H9 (cell line): Measurements from ENCODE around the gene LEO1. TPM values are rescaled to one million over a fixed set of nuclear protein-coding genes. Genes with fewer than 3 reads are reported as not detected.

Experiments
- DNase-seq: peaks from one replicate; pipeline ENCODE4 v3.0.0-alpha.2; 2017
- H2AFZ ChIP-seq: one replicate; pipeline ENCODE4 v1.6.1; 2013; ENCODE audit warnings: mild to moderate bottlenecking, low read length, control low read depth, moderate library complexity
- H2AK5ac ChIP-seq: 2 replicates; pipeline ENCODE4 v1.6.1; 2013; ENCODE audit warnings: low read length, control low read depth, mixed read lengths; ENCODE audit not compliant: insufficient read length
- H2BK120ac ChIP-seq: one replicate; pipeline ENCODE4 v1.6.1; 2013; ENCODE audit warnings: low read depth, mild to moderate bottlenecking, low read length, control low read depth, inconsistent platforms; ENCODE audit not compliant: poor library complexity, severe bottlenecking
- H2BK12ac ChIP-seq: 2 replicates; pipeline ENCODE4 v1.6.1; 2013; ENCODE audit warnings: low read length, control low read depth, mixed read lengths, low read depth; ENCODE audit not compliant: insufficient read length
- H2BK15ac ChIP-seq: 2 replicates; pipeline ENCODE4 v1.6.1; 2013; ENCODE audit warnings: low read depth, low read length, control low read depth
- H2BK20ac ChIP-seq: one replicate; pipeline ENCODE4 v1.6.1; 2013; ENCODE audit warnings: low read depth, mild to moderate bottlenecking, low read length, control low read depth, inconsistent platforms; ENCODE audit not compliant: poor library complexity, severe bottlenecking
- H2BK5ac ChIP-seq: 2 replicates; pipeline ENCODE4 v1.6.1; 2013; ENCODE audit warnings: low read length, control low read depth, mixed read lengths; ENCODE audit not compliant: insufficient read length
- H3K14ac ChIP-seq: 2 replicates; pipeline ENCODE4 v1.6.1; 2013; ENCODE audit warnings: low read length, control low read depth; ENCODE audit not compliant: insufficient read depth
- H3K18ac ChIP-seq: 2 replicates; pipeline ENCODE4 v1.6.1; 2013; ENCODE audit warnings: low read depth, mild to moderate bottlenecking, mixed read lengths, low read length, control low read depth; ENCODE audit not compliant: insufficient read length
- H3K23ac ChIP-seq: 2 replicates; pipeline ENCODE4 v1.6.1; 2013; ENCODE audit warnings: low read length, control low read depth, mixed read lengths, low read depth; ENCODE audit not compliant: insufficient read length
- H3K23me2 ChIP-seq: 2 replicates; pipeline ENCODE4 v1.6.1; 2013; ENCODE audit warnings: low read depth, mild to moderate bottlenecking, mixed read lengths, low read length, control low read depth; ENCODE audit not compliant: insufficient read length, poor library complexity, severe bottlenecking
- H3K27ac ChIP-seq: 2 replicates; pipeline ENCODE4 v1.5.1; 2013; ENCODE audit warnings: low read length, control low read depth, mixed read lengths, low read depth; ENCODE audit not compliant: insufficient read length
- H3K27me3 ChIP-seq: 2 replicates; pipeline ENCODE4 v1.6.1; 2013; ENCODE audit warnings: low read length, control low read depth, inconsistent platforms; ENCODE audit not compliant: insufficient read depth
- H3K4ac ChIP-seq: 2 replicates; pipeline ENCODE4 v1.6.1; 2013; ENCODE audit warnings: low read depth, mild to moderate bottlenecking, control low read depth, inconsistent platforms, low read length, moderate library complexity
- H3K4me1 ChIP-seq: 2 replicates; pipeline ENCODE4 v1.6.1; 2013; ENCODE audit warnings: low read length, control low read depth, inconsistent platforms; ENCODE audit not compliant: insufficient read depth
- H3K4me2 ChIP-seq: 2 replicates; pipeline ENCODE4 v1.6.1; 2013; ENCODE audit warnings: low read length, control low read depth, mixed read lengths; ENCODE audit not compliant: insufficient read length, insufficient read depth
- H3K56ac ChIP-seq: 2 replicates; pipeline ENCODE4 v1.6.1; 2013; ENCODE audit warnings: low read depth, mild to moderate bottlenecking, mixed read lengths, low read length, control low read depth; ENCODE audit not compliant: insufficient read length
- H3K79me1 ChIP-seq: 2 replicates; pipeline ENCODE4 v1.6.1; 2013; ENCODE audit warnings: low read depth, mild to moderate bottlenecking, moderate library complexity, low read length, control low read depth, inconsistent platforms; ENCODE audit not compliant: insufficient read depth, poor library complexity, severe bottlenecking
- H3K79me2 ChIP-seq: 2 replicates; pipeline ENCODE4 v1.6.1; 2013; ENCODE audit warnings: low read length, control low read depth, inconsistent platforms; ENCODE audit not compliant: insufficient read depth
- H3K9ac ChIP-seq: 2 replicates; pipeline ENCODE4 v1.6.1; 2013; ENCODE audit warnings: low read length, control low read depth, mixed read lengths; ENCODE audit not compliant: insufficient read length; ENCODE audit errors: extremely low read depth
- H3K9me3 ChIP-seq: one replicate; pipeline ENCODE4 v1.6.1; 2013; ENCODE audit warnings: low read depth, low read length, inconsistent platforms; ENCODE audit not compliant: control insufficient read depth
- H3T11ph ChIP-seq: one replicate; pipeline ENCODE4 v1.6.1; 2013; ENCODE audit warnings: mild to moderate bottlenecking, low read length, control low read depth, inconsistent platforms
- H4K20me1 ChIP-seq: one replicate; pipeline ENCODE4 v1.6.1; 2013; ENCODE audit not compliant: control insufficient read depth, insufficient read length, insufficient read depth
- H4K5ac ChIP-seq: 2 replicates; pipeline ENCODE4 v1.6.1; 2013; ENCODE audit warnings: low read depth, mild to moderate bottlenecking, mixed read lengths, low read length, control low read depth; ENCODE audit not compliant: insufficient read length
- H4K8ac ChIP-seq: replicated peaks from 2 replicates; pipeline ENCODE4 v1.6.1; 2013; ENCODE audit warnings: low read length, control low read depth, mixed read lengths, low read depth; ENCODE audit not compliant: insufficient read length
- H4K91ac ChIP-seq: 2 replicates; pipeline ENCODE4 v1.6.1; 2013; ENCODE audit warnings: low read depth, mild to moderate bottlenecking, moderate library complexity, mixed read lengths, low read length, control low read depth; ENCODE audit not compliant: insufficient read length
- H3K27ac Mint-ChIP-seq, 3 experiments: 2 replicates in 2 of 3; 3 replicates in 1 of 3; pipeline ENCODE4 v1.8.0; 2020 to 2021; ENCODE audit warnings: mixed read lengths in 3 of 3, mild to moderate bottlenecking in 1 of 3, moderate library complexity in 1 of 3
- H3K27me3 Mint-ChIP-seq: 2 replicates; pipeline ENCODE4 v1.8.0; 2021; ENCODE audit warnings: low read depth, mild to moderate bottlenecking, moderate library complexity, mixed read lengths
- H3K36me3 Mint-ChIP-seq, 3 experiments: 2 replicates in 2 of 3; 3 replicates in 1 of 3; pipeline ENCODE4 v1.8.0; 2020 to 2021; ENCODE audit warnings: low read depth in 3 of 3, mixed read lengths in 3 of 3; ENCODE audit not compliant: insufficient read depth in 1 of 3
- H3K4me1 Mint-ChIP-seq, 2 experiments: 2 replicates each; pipeline ENCODE4 v1.8.0; 2020; ENCODE audit warnings: mixed read lengths in 2 of 2
- H3K4me3 Mint-ChIP-seq, 2 experiments: 2 replicates in 1 of 2; 3 replicates in 1 of 2; pipeline ENCODE4 v1.8.0; 2020 to 2021; ENCODE audit warnings: mild to moderate bottlenecking in 2 of 2, mixed read lengths in 2 of 2, moderate library complexity in 1 of 2
- H3K9me3 Mint-ChIP-seq, 2 experiments: 2 replicates in 1 of 2; 3 replicates in 1 of 2; pipeline ENCODE4 v1.8.0; 2020; ENCODE audit warnings: mild to moderate bottlenecking in 2 of 2, mixed read lengths in 2 of 2, moderate library complexity in 1 of 2
- CTCF ChIP-seq: fragments of 200-600 bp; sonication (generic); conservative IDR thresholded peaks from 3 replicates; pipeline ENCODE4 v1.8.0; 2021; ENCODE audit warnings: antibody characterized with exemption, mild to moderate bottlenecking
- WGBS: extraction: QIAGEN DNeasy Blood & Tissue Kit; methylation state at CpG from one replicate; pipeline ENCODE4 v1.1.7; 2013; ENCODE audit warnings: missing lambda C conversion rate, low lambda C conversion rate, mixed read lengths; ENCODE audit not compliant: insufficient read length; ENCODE audit errors: extremely low coverage; 5-methylcytosine and 5-hydroxymethylcytosine counted together
- total RNA-seq: library from RNA; stranded (reverse); gene quantifications from 2 replicates; pipeline ENCODE4 v1.2.1, GENCODE V29; 2021

The LEO1 gene
- total RNA-seq, 1 experiment from 2014 or later = 30.3 TPM

- H3K4ac ChIP-seq = no peak overlapping the region
- H4K20me1 ChIP-seq = no peaks in the 10 kb centered on the region
- H3K79me1 ChIP-seq = no peaks in the 10 kb centered on the region
- no peak overlapping the region for H3K27ac ChIP-seq
- no peak overlapping the region for H3K56ac ChIP-seq
- Mint-ChIP-seq H3K4me3 (no peak overlapping the region), H3K9me3 (no peaks in the 10 kb centered on the region), H3K36me3 (peaks cover 3 to 15% (median 8%) of the 10 kb centered on the region in 3 experiments; a peak in 5 of 7 replicates), H3K27me3 (no peaks in the 10 kb centered on the region), H3K4me1 (no peaks in the 10 kb centered on the region), H3K27ac (peak overlapping the region in 1 of 3 experiments; percentile 55; a peak in 1 of 7 replicates)
- no peak overlapping the region for H4K91ac ChIP-seq
- H3K14ac ChIP-seq = no peak overlapping the region
- H2BK5ac ChIP-seq = no peak overlapping the region
- no peak overlapping the region for H4K5ac ChIP-seq
- H2AK5ac ChIP-seq = no peak overlapping the region
- no peaks in the 10 kb centered on the region for H3K9me3 ChIP-seq
- H3T11ph ChIP-seq = no peak overlapping the region
- no peak overlapping the region for H3K9ac ChIP-seq
- H3K27me3 ChIP-seq = no peaks in the 10 kb centered on the region
- no peak overlapping the region for H3K23ac ChIP-seq
- H2BK15ac ChIP-seq = no peak overlapping the region
- H3K23me2 ChIP-seq = no peaks in the 10 kb centered on the region
- DNase-seq = peak; percentile 77
- H2BK12ac ChIP-seq = no peak overlapping the region
- peak; percentile 77 for TF ChIP-seq CTCF
- WGBS = no CpG with 5 or more reads among the region's 2 CpGs
- no peaks in the 10 kb centered on the region for H3K4me1 ChIP-seq
- no peak overlapping the region for H2BK120ac ChIP-seq
- no peak overlapping the region for H4K8ac ChIP-seq
- no peak overlapping the region for H2AFZ ChIP-seq
- H3K4me2 ChIP-seq = no peak overlapping the region
- no peaks in the 10 kb centered on the region for H3K79me2 ChIP-seq
- H2BK20ac ChIP-seq = no peak overlapping the region
- no peak overlapping the region for H3K18ac ChIP-seq
Measured at GRCh38 chr15:51917493-51917892, 54.1 kb downstream of the LEO1 start.
